ENCODE results near the gene GFI1.
"Not testable (repeated sequence)": the region's sequence is repeated elsewhere in the genome, so short reads cannot be mapped to it uniquely, and the experiment has no call there.

Gene GFI1

DNA sequence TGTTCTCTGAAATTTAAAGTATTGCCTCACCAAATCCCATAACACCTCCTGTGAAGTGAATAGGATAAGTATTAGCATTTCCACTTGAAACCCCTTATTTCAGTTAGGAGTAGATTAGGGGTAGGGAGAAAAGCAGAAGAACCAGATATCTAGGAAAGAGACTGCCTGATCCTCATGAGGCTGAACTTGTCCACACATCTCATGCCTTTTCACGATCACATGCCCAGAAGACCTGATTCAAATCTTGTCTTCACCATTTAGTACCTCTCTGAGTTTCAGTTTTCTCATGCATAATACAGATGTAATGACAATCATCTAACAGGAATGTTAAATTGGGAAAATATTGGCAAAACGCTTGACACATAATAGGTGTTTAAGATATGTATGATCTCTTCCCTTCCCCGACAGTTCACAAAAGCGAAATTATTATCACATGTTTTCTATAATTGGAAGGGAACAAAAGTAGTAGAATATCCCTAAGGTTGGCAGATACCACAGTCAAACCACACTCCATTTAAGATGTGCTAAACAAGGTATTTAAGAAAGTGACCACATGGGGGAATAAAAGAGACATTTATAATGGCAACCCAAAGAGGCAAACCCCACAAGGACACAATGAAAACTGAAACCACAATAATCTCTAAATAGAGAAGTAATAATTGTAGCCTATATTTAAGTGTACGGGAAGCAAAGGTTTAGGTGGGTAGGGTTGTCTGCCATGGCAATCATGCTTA, 25.2 kb downstream of the GFI1 start:
- no peak for DNase-seq

DNA sequence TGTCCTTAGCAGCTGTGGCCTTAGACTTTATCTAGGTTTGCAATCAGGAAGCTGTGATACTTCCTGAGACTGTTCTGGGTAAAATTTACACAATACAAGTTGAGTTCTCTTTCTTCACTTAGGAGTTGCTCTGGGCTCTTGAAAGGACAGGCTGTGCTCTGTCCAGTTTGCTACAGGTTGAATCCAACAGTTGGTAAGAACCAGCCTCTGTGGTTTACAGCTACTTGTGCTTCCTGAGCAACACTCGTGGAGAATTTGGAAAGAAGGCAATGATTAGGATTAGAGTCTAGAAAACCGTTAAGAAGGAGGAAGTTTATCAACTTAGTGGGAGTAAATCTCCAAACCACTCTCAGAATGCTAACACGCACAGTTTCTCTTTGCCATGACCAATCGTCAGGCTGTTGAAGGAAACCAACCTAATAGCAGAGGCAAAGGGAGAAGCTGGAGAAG, 26.8 kb downstream of the GFI1 start:
- no peak for DNase-seq

DNA sequence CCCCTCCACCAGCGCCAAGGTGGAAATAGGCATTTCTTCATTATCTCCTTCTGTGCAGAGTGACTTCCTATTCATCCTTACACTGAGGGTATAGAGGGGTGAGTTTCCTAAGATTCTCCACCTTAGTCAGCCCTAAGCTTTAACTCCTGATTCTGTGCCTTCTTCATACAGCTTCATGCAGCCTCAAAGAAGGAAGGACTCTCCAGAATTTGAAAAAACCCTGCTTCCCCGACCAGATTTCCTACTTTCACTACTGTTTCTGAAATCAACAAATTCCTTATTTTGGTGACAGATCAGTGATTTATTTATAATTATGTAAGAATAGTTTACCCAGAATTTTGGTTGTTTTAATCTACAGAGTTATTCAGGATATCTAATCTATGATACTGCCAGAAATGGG, 28.6 kb downstream of the GFI1 start:
- no peak for DNase-seq

DNA sequence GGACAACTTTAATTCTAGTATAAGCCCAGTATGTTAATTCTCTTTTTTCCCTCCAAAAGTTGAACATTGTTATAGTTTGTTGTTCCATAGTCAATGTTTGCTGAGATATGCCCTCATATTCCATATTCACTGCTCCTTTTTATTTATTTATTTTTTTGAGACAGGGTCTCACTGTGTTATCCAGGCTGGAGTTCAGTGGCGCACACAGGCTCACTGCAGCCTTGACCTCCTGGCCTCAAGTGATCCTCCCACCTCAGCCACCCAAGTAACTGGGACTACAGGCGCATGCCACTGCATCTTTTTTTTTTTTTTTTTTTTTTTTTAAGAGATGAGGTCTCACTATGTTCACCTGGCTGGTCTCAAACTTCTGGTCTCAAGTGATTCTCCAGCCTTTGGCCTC, 38.7 kb downstream of the GFI1 start:
- DNase-seq: no peak

DNA sequence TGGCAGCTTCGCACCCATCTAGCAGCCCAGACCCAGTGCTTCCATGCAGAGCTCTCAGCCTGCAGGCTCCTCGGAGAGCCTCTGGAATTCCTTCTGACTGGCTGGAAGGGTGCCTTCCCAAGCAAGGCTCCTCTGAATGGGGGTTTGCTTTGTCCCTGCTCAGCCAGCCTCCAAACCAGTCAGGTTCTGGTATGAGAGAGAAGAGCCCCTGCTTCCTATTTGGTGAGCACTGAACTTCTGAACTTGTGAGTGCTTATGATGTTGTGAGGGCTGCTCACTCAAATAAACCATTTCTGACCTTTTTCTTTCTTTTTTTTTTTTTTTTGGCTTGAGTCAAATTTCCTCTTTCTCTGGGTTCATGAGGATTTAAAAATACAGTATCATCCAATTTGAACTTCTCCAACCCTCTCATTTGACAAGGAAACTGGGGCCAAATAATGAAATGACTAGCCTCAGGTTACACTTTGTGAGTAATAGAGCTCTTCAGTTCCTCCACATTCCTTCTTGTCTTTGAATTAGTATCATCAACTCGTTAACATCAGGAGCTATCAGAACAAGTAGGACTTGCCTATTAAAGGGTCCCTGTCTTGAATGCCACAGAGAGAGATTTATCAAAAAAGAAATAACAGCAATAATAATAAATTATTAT, 39.6 kb downstream of the GFI1 start:
- no peak for DNase-seq

DNA sequence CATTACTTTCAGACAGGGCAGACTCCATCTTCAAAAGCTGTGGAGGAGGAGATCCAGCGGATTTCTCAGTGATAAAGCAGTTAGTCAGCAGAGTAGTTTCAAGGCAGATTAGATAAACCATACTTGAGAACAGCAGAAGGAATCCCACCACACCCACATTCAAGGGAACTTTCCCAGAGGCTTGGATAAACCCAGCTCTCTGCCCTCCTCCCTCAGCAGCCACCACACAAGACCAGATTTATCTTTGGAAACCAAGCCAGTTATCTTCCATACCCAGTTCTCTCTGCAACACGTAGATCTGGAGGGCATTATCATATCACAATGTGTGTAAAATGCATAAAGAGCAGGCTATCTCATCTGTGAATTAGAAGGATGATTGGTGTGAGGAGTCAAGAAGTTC, 40.2 kb downstream of the GFI1 start:
- no peak for DNase-seq

DNA sequence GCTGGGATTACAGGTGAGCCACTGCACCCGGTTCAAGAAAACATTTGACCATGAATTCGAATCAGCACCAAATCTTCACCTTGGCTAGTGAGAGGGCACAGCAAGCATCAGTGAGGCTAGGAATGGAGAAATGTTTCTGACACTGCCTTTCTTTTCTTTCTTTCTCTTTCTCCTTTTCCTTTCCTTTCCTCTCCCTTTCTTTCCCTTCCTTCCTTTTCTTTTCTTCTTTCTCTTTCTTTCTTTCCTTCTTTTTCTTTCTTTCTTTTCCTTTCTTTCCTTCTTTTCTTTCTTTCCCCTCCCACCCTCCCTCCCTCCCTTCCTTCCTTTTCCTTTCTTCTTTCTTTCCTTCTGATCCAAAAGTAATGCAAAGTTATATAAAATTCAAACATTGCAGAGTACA, 40.9 kb downstream of the GFI1 start:
- DNase-seq: no peak

DNA sequence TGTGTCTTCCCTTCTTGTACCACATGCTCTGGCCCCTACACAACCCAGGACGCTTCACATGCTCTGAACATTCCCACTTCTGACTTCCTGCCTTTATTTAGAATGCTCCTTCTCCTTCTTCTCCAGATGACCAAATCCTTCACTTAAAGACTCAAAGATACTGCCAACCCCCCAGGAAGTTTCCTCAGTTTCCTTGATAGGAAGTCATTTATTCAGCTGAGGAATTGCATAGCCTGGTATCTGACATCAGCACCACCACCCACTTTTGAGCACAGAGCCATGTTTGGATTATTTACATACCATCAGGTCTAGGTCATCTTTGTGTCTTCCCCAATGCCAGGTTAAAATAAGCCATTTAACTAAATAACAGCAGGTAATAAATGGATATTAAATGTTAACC, 42.4 kb downstream of the GFI1 start:
- DNase-seq: no peak

DNA sequence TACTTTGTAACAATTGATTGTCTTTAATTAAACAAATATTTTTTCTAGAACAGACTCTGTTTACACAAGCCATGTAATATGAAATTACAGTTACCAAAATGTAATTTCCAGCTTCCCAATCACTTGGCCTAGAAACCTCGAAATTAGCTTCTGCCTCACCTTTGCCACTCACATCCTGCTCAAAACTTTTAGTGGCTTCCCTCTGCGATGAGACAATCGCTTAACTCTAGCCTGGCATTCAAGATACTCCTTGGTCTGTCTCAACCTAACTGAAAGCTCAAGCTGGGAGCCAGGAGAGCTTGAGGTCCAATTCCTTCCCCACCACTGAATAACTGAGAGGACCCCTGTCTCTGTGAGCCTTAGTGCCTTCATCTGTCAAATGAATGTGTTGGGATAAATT, 42.8 kb downstream of the GFI1 start:
- no peak for DNase-seq

DNA sequence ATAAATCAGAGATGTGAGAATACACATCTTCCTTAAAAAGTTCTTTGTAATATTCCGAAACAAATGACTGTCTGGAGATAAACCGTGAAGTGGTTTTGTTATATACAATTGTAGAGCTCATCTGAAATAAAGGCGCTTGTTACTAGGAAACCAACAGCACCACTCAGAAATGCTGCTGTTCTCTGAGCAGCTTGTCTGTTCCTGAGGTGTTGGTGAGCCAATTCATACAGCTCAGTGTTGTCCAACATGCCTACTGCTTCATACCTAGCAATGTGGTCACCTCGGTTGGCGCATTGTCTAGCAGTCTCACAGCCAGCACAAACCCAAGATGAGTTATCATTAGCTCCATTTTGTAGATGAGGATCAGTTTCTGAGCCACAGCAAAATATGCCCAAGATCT, 44.4 kb downstream of the GFI1 start:
- no peak for DNase-seq

DNA sequence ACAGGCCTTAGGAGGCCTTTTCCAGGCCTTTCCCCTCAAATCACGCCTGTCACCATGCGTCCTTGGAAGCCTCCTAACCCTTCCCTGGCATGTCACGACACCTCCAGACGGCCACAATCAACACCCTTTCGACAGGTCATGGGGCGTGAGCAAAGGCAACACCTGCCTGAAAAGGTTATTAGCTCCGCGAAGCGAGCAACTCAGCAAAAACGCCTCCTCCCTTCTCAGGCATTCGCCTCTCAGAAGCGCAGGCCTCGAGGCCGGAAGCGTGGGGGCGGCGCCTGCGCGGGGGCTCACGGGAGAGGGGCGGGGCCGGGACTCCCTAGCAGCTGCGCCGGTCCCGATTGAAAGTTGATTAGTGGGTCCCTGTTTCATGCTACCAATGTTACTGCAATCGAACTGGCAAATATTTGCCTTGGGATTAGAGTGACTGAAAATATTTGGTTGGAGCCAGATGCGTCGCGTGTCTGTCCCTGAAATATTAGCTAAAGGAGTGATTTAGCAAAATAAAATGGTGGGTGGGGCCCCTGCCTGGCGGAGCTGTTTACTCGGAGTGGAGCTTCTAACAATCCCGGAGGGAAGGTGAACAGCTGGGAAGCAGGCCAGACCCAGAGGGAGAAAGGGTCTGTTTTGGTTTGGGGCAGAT, 44.9 kb downstream of the GFI1 start:
- no peak for DNase-seq

DNA sequence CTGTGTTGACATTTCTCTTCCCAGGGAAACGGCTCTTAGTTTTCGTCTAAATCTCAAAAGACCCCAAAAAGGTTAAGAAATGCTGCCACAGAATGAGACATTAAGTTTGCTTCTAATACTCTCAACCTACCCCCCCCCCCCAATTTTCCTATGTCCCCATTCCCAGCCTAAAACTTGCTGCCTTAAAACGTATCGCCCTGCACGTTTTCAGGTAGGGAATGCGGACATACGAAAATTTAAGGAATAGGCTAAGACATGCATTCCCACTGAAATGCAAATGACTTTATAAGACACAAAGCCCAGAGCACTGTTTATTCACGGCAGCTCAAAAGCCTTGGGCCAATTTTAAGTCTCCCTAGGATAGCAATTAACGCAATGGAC, 45.4 kb downstream of the GFI1 start:
- no peak for DNase-seq

DNA sequence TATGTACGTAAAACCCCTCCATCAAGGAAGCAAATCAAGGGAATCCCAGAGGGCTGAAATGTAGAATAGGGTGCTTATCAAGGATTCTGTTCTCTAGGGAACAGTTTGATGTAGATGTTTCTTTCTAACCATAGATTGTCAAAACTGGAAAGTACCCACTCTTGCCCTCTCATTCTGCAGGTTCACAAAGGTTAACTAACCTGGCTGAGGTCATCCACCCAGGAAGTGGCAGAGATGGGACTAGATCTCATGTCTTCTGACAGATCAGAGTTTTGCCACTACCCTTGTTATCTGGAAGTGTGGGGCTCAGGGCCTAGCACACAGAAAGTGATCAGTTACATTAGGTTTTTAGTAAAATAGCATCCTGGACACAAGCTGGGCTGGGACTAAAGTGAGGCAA, 47.4 kb downstream of the GFI1 start:
- DNase-seq: no peak

DNA sequence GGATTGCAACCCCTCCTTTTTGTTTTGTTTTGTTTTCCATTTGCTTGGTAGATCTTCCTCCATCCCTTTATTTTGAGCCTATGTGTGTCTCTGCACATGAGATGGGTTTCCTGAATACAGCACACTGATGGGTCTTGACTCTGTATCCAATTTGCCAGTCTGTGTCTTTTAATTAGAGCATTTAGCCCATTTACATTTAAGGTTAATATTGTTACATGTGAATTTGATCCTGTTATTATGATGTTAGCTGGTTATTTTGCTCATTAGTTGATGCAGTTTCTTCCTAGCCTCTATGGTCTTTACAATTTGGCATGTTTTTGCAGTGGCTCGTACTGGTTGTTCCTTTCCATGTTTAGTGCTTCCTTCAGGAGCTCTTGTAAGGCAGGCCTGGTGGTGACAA, 52.2 kb downstream of the GFI1 start:
- DNase-seq: not testable (repeated sequence)

DNA sequence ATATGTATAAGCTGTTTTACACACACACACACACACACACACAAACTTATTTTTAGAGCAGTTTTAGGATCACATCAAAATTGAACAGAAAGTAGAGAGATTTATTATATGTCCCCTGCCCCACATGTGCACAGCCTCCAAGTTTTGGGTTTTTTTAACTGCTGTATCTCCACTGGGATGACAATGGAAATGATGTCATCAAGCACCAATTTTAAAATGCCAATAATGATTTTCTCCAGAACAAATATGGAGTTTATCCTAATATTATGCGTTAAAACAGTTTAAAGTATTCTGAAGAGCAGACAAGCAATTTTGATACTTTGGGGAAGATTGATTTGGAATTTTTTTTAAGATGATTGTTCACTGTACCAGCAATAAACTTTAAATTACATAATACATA, 56.7 kb downstream of the GFI1 start:
- no peak for DNase-seq

DNA sequence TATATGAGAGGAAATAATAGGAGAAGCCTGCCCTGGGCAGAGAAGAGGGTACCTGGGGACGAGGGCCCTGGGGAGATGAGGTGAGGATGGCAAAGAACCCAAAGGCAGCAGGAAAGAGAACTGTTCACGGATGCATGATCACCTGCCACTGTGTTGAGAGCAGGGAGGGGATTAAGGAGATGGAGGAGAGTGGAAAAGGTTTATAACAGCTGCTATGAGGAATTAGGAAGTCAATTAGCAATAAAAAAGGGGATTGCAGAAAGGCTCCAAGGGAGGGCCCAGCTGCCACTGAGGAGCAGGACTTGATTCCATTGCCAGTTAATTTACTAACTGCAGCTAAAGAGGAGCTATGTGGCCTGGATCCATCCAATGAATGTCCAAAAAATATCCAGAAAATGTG, 61.1 kb downstream of the GFI1 start:
- DNase-seq: no peak

All from activated T-cell treated with anti-CD3 and anti-CD28 coated beads for 4 hours (primary cell).